NCI-H2029 treated with DMSO at 0.1 percent for 48 hours (cell line): ENCODE measurements around the gene WDR18.
"Not testable (repeated sequence)": the region's sequence is repeated elsewhere in the genome, so short reads cannot be mapped to it uniquely, and the experiment has no call there.

Experiments used
- DNase-seq: peaks from one replicate; lab custom pipeline; 2025; lab: John Stamatoyannopoulos, UW

Gene WDR18

GRCh38 chr19:1019980-1020867, 36.1 kb downstream of the WDR18 start:
- no peak for DNase-seq

GRCh38 chr19:1020868-1021425, 36.8 kb downstream of the WDR18 start, which contains the start of gene TMEM259:
Gene TMEM259 (minus strand): TSS chr19:1021123. CDS start chr19:1020996, 127 bp downstream.
- DNase-seq: peak; percentile 98

GRCh38 chr19:1023883-1024188, 39.7 kb downstream of the WDR18 start:
- DNase-seq: not testable (repeated sequence)

GRCh38 chr19:1025080-1025479, 40.9 kb downstream of the WDR18 start:
- not testable (repeated sequence) for DNase-seq

- DNase-seq: no peak
Measured at GRCh38 chr19:1025960-1026782, 42.0 kb downstream of the WDR18 start, which contains the start of gene CNN2. Gene CNN2 (plus strand): TSS chr19:1026608. CDS start chr19:1026662, 54 bp downstream.

GRCh38 chr19:1026783-1027649, 42.9 kb downstream of the WDR18 start:
- DNase-seq: no peak

GRCh38 chr19:1027650-1028061, 43.5 kb downstream of the WDR18 start:
- no peak for DNase-seq

- DNase-seq: no peak
Measured at GRCh38 chr19:1028062-1028926, 44.1 kb downstream of the WDR18 start.

- DNase-seq: no peak
Measured at GRCh38 chr19:1032264-1032867, 48.2 kb downstream of the WDR18 start.

GRCh38 chr19:1035998-1036621, 52.0 kb downstream of the WDR18 start:
- no peak for DNase-seq

- DNase-seq: no peak
Measured at GRCh38 chr19:1037621-1038064, 53.5 kb downstream of the WDR18 start.

- no peak for DNase-seq
Measured at GRCh38 chr19:1038978-1039645, 55.0 kb downstream of the WDR18 start.

- DNase-seq: peak; percentile 82
Measured at GRCh38 chr19:1039646-1040475, 55.7 kb downstream of the WDR18 start, which contains the start of gene ABCA7. Gene ABCA7 (plus strand): TSS chr19:1040107. CDS start chr19:1041362, 1,255 bp downstream.

- DNase-seq: peak; percentile 82
Measured at GRCh38 chr19:1040476-1041271, 56.5 kb downstream of the WDR18 start.

GRCh38 chr19:1041272-1041834, 57.2 kb downstream of the WDR18 start:
- no peak for DNase-seq

GRCh38 chr19:1041835-1042685, 57.9 kb downstream of the WDR18 start:
- peak; percentile 50 for DNase-seq
